Effector memory CD4-positive, alpha-beta T cell (primary cell): Measurements from ENCODE around the gene DNM3.
A peak's percentile ranks its signal among the peaks of the same experiment; 100 is the strongest.
"Not testable (repeated sequence)": the region's sequence is repeated elsewhere in the genome, so short reads cannot be mapped to it uniquely, and the experiment has no call there.

ENCODE experiments used
- DNase-seq, 3 donors: peaks; one replicate each; pipeline ENCODE4 v3.0.0-alpha.2; 2020
- H3K27ac ChIP-seq: 2 replicates; pipeline ENCODE4 v1.7.0; 2013; ENCODE audit warnings: mild to moderate bottlenecking, low read length, moderate library complexity; ENCODE audit not compliant: insufficient read depth, poor library complexity, severe bottlenecking
- H3K27me3 ChIP-seq: replicated peaks from 2 replicates; pipeline ENCODE4 v1.7.0; 2013; ENCODE audit warnings: mild to moderate bottlenecking, low read length; ENCODE audit not compliant: insufficient read depth, control insufficient read depth, poor library complexity, severe bottlenecking
- H3K36me3 ChIP-seq: 2 replicates; pipeline ENCODE4 v1.7.0; 2013; ENCODE audit warnings: mild to moderate bottlenecking, low read length, moderate library complexity; ENCODE audit not compliant: control insufficient read depth, insufficient read depth
- H3K4me1 ChIP-seq: 2 replicates; pipeline ENCODE4 v1.7.0; 2013; ENCODE audit warnings: low read length, mild to moderate bottlenecking; ENCODE audit not compliant: control insufficient read depth, insufficient read depth, poor library complexity, severe bottlenecking
- H3K4me3 ChIP-seq: 2 replicates; pipeline ENCODE4 v1.7.0; 2013; ENCODE audit warnings: low read length, low read depth, mild to moderate bottlenecking; ENCODE audit not compliant: insufficient read depth, poor library complexity, severe bottlenecking
- H3K9me3 ChIP-seq: 2 replicates; pipeline ENCODE4 v1.7.0; 2013; ENCODE audit warnings: mild to moderate bottlenecking, low read length, moderate library complexity; ENCODE audit not compliant: control insufficient read depth

Gene DNM3

GRCh38 chr1:172354291-172355274, 513.3 kb downstream of the DNM3 start:
- no peak for DNase-seq
- Histone ChIP-seq H3K9me3 (no peaks in the 10 kb centered on the region), H3K36me3 (no peaks in the 10 kb centered on the region), H3K27ac (no peak overlapping the region), H3K4me1 (peaks cover 24% of the 10 kb centered on the region), H3K27me3 (no peaks in the 10 kb centered on the region), H3K4me3 (no peak overlapping the region)

GRCh38 chr1:172356620-172357019, 515.3 kb downstream of the DNM3 start:
- H3K4me1 ChIP-seq, result peaks cover 41% of the 10 kb centered on the region
- no peak overlapping the region for H3K27ac ChIP-seq
- H3K4me3 ChIP-seq, result no peak overlapping the region
- no peak for DNase-seq
- H3K36me3 ChIP-seq, result no peaks in the 10 kb centered on the region
- no peaks in the 10 kb centered on the region for H3K27me3 ChIP-seq
- H3K9me3 ChIP-seq, result no peaks in the 10 kb centered on the region

GRCh38 chr1:172357753-172358385, 516.6 kb downstream of the DNM3 start:
- Histone ChIP-seq H3K27ac (peak overlapping the region; percentile 72), H3K4me1 (peaks cover 30% of the 10 kb centered on the region), H3K36me3 (no peaks in the 10 kb centered on the region), H3K4me3 (peak overlapping the region; percentile 35), H3K27me3 (no peaks in the 10 kb centered on the region), H3K9me3 (no peaks in the 10 kb centered on the region)
- DNase-seq, result no peak

GRCh38 chr1:172359491-172359999, 518.2 kb downstream of the DNM3 start:
- Histone ChIP-seq H3K4me3 (no peak overlapping the region), H3K4me1 (peaks cover 30% of the 10 kb centered on the region), H3K27me3 (no peaks in the 10 kb centered on the region), H3K27ac (peak overlapping the region; percentile 72), H3K36me3 (no peaks in the 10 kb centered on the region), H3K9me3 (no peaks in the 10 kb centered on the region)
- DNase-seq, result no peak

- Histone ChIP-seq H3K36me3 (no peaks in the 10 kb centered on the region), H3K4me1 (peaks cover 30% of the 10 kb centered on the region), H3K27me3 (no peaks in the 10 kb centered on the region), H3K9me3 (no peaks in the 10 kb centered on the region), H3K4me3 (no peak overlapping the region), H3K27ac (no peak overlapping the region)
- DNase-seq, result no peak
Observed at GRCh38 chr1:172360511-172360910, 519.2 kb downstream of the DNM3 start.

GRCh38 chr1:172360985-172361384, 519.7 kb downstream of the DNM3 start:
- no peak for DNase-seq
- H3K4me1 ChIP-seq, result peaks cover 30% of the 10 kb centered on the region
- no peaks in the 10 kb centered on the region for H3K9me3 ChIP-seq
- H3K27me3 ChIP-seq, result no peaks in the 10 kb centered on the region
- no peaks in the 10 kb centered on the region for H3K36me3 ChIP-seq
- H3K27ac ChIP-seq, result no peak overlapping the region
- no peak overlapping the region for H3K4me3 ChIP-seq

- DNase-seq, result no peak
- no peaks in the 10 kb centered on the region for H3K27me3 ChIP-seq
Observed at GRCh38 chr1:172363852-172364251, 522.6 kb downstream of the DNM3 start.

GRCh38 chr1:172371646-172372045, 530.3 kb downstream of the DNM3 start:
- not testable (repeated sequence) for H3K36me3 ChIP-seq, H3K27ac ChIP-seq, H3K9me3 ChIP-seq

More at GRCh38 chr1:172363852-172364251, 522.6 kb downstream of the DNM3 start:
- Histone ChIP-seq H3K4me1 (peaks cover 24% of the 10 kb centered on the region), H3K27ac (no peak overlapping the region), H3K36me3 (no peaks in the 10 kb centered on the region), H3K4me3 (no peak overlapping the region), H3K9me3 (no peaks in the 10 kb centered on the region)

GRCh38 chr1:172373864-172374263, 532.6 kb downstream of the DNM3 start:
- H3K4me3 ChIP-seq, result no peak overlapping the region
- no peak for DNase-seq
- no peaks in the 10 kb centered on the region for H3K9me3 ChIP-seq
- no peak overlapping the region for H3K27ac ChIP-seq
- H3K36me3 ChIP-seq, result no peaks in the 10 kb centered on the region
- H3K4me1 ChIP-seq, result peaks cover 5% of the 10 kb centered on the region
- no peaks in the 10 kb centered on the region for H3K27me3 ChIP-seq

More at GRCh38 chr1:172371646-172372045, 530.3 kb downstream of the DNM3 start:
- not testable (repeated sequence) for DNase-seq, H3K27me3 ChIP-seq, H3K4me1 ChIP-seq, H3K4me3 ChIP-seq

GRCh38 chr1:172375211-172375631, 533.9 kb downstream of the DNM3 start:
- Histone ChIP-seq H3K27ac (no peak overlapping the region), H3K9me3 (no peaks in the 10 kb centered on the region), H3K36me3 (no peaks in the 10 kb centered on the region), H3K4me3 (no peak overlapping the region), H3K4me1 (peaks cover 17% of the 10 kb centered on the region), H3K27me3 (no peaks in the 10 kb centered on the region)
- no peak for DNase-seq
